IMR-90 (cell line): Measurements from ENCODE around the gene TINCR. TPM values are rescaled to one million over a fixed set of nuclear protein-coding genes. Genes with fewer than 3 reads are reported as not detected.

Source experiments
- ATAC-seq: fragments of 200-7000 bp; cut with Tn5 transposase; 2 replicates; pipeline ENCODE4 v1.9.1; 2020; ENCODE audit warnings: low read depth, mild to moderate bottlenecking, moderate library complexity
- Bru-seq: library from RNA; stranded (reverse); fragments of 400-500 nt; gene quantifications from one replicate; lab custom pipeline; 2021; lab: Mats Ljungman, UMichigan
- BruChase-seq, 2 experiments: library from RNA; stranded (reverse); fragments of 400-500 nt; gene quantifications; one replicate each; lab custom pipeline; 2021; lab: Mats Ljungman, UMichigan
- BruUV-seq: library from RNA; stranded (reverse); fragments of 400-500 nt; replicated peaks from 2 replicates; lab custom pipeline; 2021; lab: Mats Ljungman, UMichigan
- CTCF ChIA-PET: fragments of 300-600 bp; formaldehyde crosslinking; extraction: SDS; loops from one replicate; lab custom pipeline; 2021; ENCODE audit warnings: antibody characterized with exemption; lab: Yijun Ruan, JAX
- POLR2A ChIA-PET: fragments of 300-600 bp; sonication (Branson Sonifier 250); formaldehyde crosslinking; loops from one replicate; lab custom pipeline; 2022; ENCODE audit warnings: antibody characterized with exemption; ENCODE audit not compliant: unreplicated experiment; lab: Charles Lee
- DNase-seq: peaks from one replicate; pipeline ENCODE4 v3.0.0; 2013
- H2AFZ ChIP-seq: replicated peaks from 2 replicates; pipeline ENCODE3; 2013; ENCODE audit warnings: low read length, mild to moderate bottlenecking; ENCODE audit not compliant: poor library complexity
- H2AK5ac ChIP-seq: 2 replicates; pipeline ENCODE4 v1.6.1; 2013; ENCODE audit warnings: low read depth, low read length, inconsistent platforms
- H2AK9ac ChIP-seq: replicated peaks from 2 replicates; pipeline ENCODE3; 2013; ENCODE audit warnings: mild to moderate bottlenecking, low read depth, low read length, moderate library complexity; ENCODE audit not compliant: poor library complexity
- H2BK120ac ChIP-seq: 2 replicates; pipeline ENCODE4 v1.6.1; 2013; ENCODE audit warnings: low read depth, low read length, inconsistent platforms
- H2BK15ac ChIP-seq: 3 replicates; pipeline ENCODE4 v1.6.1; 2013; ENCODE audit warnings: low read depth, low read length, inconsistent platforms
- H2BK20ac ChIP-seq: 2 replicates; pipeline ENCODE4 v1.6.1; 2013; ENCODE audit warnings: low read depth, mild to moderate bottlenecking, inconsistent platforms, low read length, moderate library complexity
- H2BK5ac ChIP-seq: 2 replicates; pipeline ENCODE4 v1.6.1; 2013; ENCODE audit warnings: mild to moderate bottlenecking, low read depth, low read length, inconsistent platforms; ENCODE audit not compliant: poor library complexity, severe bottlenecking
- H3K14ac ChIP-seq: replicated peaks from 2 replicates; pipeline ENCODE4 v1.6.1; 2013; ENCODE audit warnings: low read depth, low read length, inconsistent platforms
- H3K18ac ChIP-seq: 2 replicates; pipeline ENCODE4 v1.6.1; 2013; ENCODE audit warnings: low read depth, low read length, control low read depth
- H3K23ac ChIP-seq: 2 replicates; pipeline ENCODE4 v1.6.1; 2013; ENCODE audit warnings: low read depth, low read length, inconsistent platforms
- H3K27ac ChIP-seq: 2 replicates; pipeline ENCODE4 v1.5.1; 2013; ENCODE audit warnings: mild to moderate bottlenecking, control low read depth, low read length; ENCODE audit not compliant: insufficient read depth
- H3K27me3 ChIP-seq: 2 replicates; pipeline ENCODE4 v1.6.1; 2013; ENCODE audit warnings: low read length; ENCODE audit not compliant: control insufficient read depth, insufficient read depth
- H3K36me3 ChIP-seq: 2 replicates; pipeline ENCODE4 v1.6.1; 2013; ENCODE audit warnings: low read length, mixed read lengths; ENCODE audit not compliant: control insufficient read depth, insufficient read depth
- H3K4ac ChIP-seq: 2 replicates; pipeline ENCODE4 v1.6.1; 2013; ENCODE audit warnings: low read depth, low read length, inconsistent platforms
- H3K4me1 ChIP-seq: 2 replicates; pipeline ENCODE4 v1.6.1; 2013; ENCODE audit warnings: low read length, mixed read lengths; ENCODE audit not compliant: control insufficient read depth, insufficient read depth
- H3K4me2 ChIP-seq: 2 replicates; pipeline ENCODE4 v1.6.1; 2013; ENCODE audit warnings: low read depth, mild to moderate bottlenecking, control low read depth, low read length, moderate library complexity
- H3K4me3 ChIP-seq: 2 replicates; pipeline ENCODE4 v1.5.1; 2013; ENCODE audit warnings: low read depth, mild to moderate bottlenecking, control low read depth, low read length, moderate library complexity; ENCODE audit not compliant: insufficient read depth
- H3K56ac ChIP-seq: 2 replicates; pipeline ENCODE4 v1.6.1; 2013; ENCODE audit warnings: low read length, inconsistent platforms; ENCODE audit not compliant: insufficient read depth; ENCODE audit errors: extremely low read depth
- H3K79me1 ChIP-seq, 2 experiments: 2 replicates each; pipeline ENCODE4 v1.6.1; 2013; ENCODE audit warnings: low read length in 2 of 2, inconsistent platforms in 1 of 2, low read depth in 1 of 2
- H3K9ac ChIP-seq: 2 replicates; pipeline ENCODE4 v1.6.1; 2013; ENCODE audit warnings: low read depth, low read length, control low read depth
- H3K9me1 ChIP-seq: 2 replicates; pipeline ENCODE4 v1.6.1; 2013; ENCODE audit warnings: low read length, inconsistent platforms; ENCODE audit not compliant: insufficient read depth
- H3K9me3 ChIP-seq: 2 replicates; pipeline ENCODE4 v1.6.1; 2013; ENCODE audit warnings: low read length; ENCODE audit not compliant: control insufficient read depth, insufficient read depth
- H4K20me1 ChIP-seq: 2 replicates; pipeline ENCODE4 v1.6.1; 2013; ENCODE audit warnings: low read length, inconsistent platforms; ENCODE audit not compliant: insufficient read depth
- H4K5ac ChIP-seq: 2 replicates; pipeline ENCODE4 v1.6.1; 2013; ENCODE audit warnings: mild to moderate bottlenecking, low read depth, low read length, control low read depth
- H4K8ac ChIP-seq, 2 experiments: 2 replicates each; pipeline ENCODE4 v1.6.1; 2013; ENCODE audit warnings: low read depth in 2 of 2, low read length in 2 of 2, control low read depth in 1 of 2, inconsistent platforms in 1 of 2
- H4K91ac ChIP-seq: 2 replicates; pipeline ENCODE4 v1.6.1; 2013; ENCODE audit warnings: low read depth, low read length, inconsistent platforms; ENCODE audit not compliant: insufficient read depth
- RCOR1 ChIP-seq: IDR thresholded peaks from 2 replicates; pipeline ENCODE4 v1.6.1; 2012; ENCODE audit warnings: mild to moderate bottlenecking, low read length, improper control_type of control experiment; ENCODE audit not compliant: insufficient replicate concordance
- WGBS, 2 experiments: methylation state at CpG; one replicate each; pipeline versions ENCODE4 v1.1.5 to v1.1.7; 2013; ENCODE audit warnings: missing lambda C conversion rate in 2 of 2; ENCODE audit not compliant: insufficient read length in 1 of 2; ENCODE audit errors: extremely low coverage in 2 of 2; 5-methylcytosine and 5-hydroxymethylcytosine counted together
- dilution Hi-C: fragments of 300-500 bp; cut with HindIII; formaldehyde crosslinking; loops from one replicate; pipeline ENCODE4 v1.14.3; 2018; ENCODE audit warnings: low sequenced_read_pairs; ENCODE audit not compliant: unreplicated experiment
- in situ Hi-C: fragments of 300-500 bp; cut with MboI; formaldehyde crosslinking; loops from 3 replicates; pipeline ENCODE4 v1.14.3; 2019; ENCODE audit warnings: low sequenced_read_pairs, inconsistent platforms, mixed read lengths
- intact Hi-C: fragments of 100-400 bp; cut with micrococcal nuclease; formaldehyde crosslinking; loops from 2 replicates; pipeline ENCODE4 v1.10.0; 2022
- long read RNA-seq: library from polyadenylated mRNA; unstranded; transcript quantifications from one replicate; pipeline ENCODE4 v2.0.0, GENCODE V29; 2021; ENCODE audit not compliant: unreplicated experiment
- polyA plus RNA-seq, 3 experiments: library from polyadenylated mRNA; depleted of rRNA; stranded (reverse); fragments of >200 nt; gene quantifications; 2 replicates each; pipeline ENCODE4 v1.2.3, GENCODE V29; 2012; ENCODE audit warnings: low replicate concordance in 1 of 3
- total RNA-seq: library from RNA; depleted of rRNA; stranded (reverse); fragments of >200 nt; gene quantifications from 2 replicates; pipeline ENCODE4 v1.2.3, GENCODE V29; 2012; rRNA removed
- TF ChIP-seq, protein P1 (sequence below): conservative IDR thresholded peaks from 2 replicates; pipeline ENCODE4 v1.5.1; 2012; ENCODE audit warnings: mild to moderate bottlenecking, low read depth, low read length, improper control_type of control experiment

Gene TINCR
- total RNA-seq (not detected in 2 replicates), polyA plus RNA-seq (2012; rRNA removed) (0.03 and 0.05 TPM in 2 replicates), Bru-seq, nascent RNA (percentile 33 among the genes with signal in this experiment), BruChase-seq, experiment 1, labeled RNA remaining after a 6-hour chase (percentile 38 among the genes with signal in this experiment), BruChase-seq, experiment 2, labeled RNA remaining after a 2-hour chase (percentile 41 among the genes with signal in this experiment)
- 0.03 TPM in 1 of 2 replicates, not detected in the other for polyA plus RNA-seq (2012; cell fraction: cytosol; rRNA removed)
- 0.14 and 0.30 TPM in 2 replicates for polyA plus RNA-seq (2012; cell fraction: nucleus; rRNA removed; ENCODE audit: low replicate concordance)
- long read RNA-seq: 0 reads

DNA sequence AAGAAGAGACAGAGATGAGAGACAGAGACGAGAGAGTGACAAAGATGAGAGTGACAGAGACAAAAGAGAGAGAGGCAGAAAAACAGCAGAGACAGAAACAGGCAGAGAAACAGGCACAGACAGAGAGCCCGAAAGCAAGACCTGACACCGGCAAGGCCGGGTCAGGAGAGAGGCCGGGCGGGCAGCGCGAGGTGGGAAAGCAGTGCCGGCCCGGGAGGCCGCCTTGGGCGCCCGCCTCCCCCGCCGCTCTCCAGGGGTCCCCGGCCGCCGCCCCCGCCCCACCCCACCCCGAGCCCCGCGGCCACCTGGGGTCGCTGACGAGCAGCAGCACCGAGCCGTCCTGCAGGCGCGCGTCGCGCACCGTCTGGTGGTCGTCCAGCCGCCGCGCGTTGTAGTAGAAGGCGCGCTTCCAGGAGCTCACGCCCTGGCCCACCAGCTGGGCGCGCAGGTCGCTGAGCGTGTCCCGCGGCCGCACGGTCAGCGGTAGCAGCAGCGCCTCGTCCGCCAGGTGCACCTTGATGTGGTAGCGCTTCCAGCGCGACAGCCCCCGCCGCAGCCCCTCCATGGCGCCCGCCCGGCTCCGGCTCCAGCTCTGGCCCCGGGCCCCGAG lies at the start of gene TINCR:
TINCR (minus strand) TSS at position 594 of the 610 bp plus-strand sequence.
- TF ChIP-seq, protein P1, sequence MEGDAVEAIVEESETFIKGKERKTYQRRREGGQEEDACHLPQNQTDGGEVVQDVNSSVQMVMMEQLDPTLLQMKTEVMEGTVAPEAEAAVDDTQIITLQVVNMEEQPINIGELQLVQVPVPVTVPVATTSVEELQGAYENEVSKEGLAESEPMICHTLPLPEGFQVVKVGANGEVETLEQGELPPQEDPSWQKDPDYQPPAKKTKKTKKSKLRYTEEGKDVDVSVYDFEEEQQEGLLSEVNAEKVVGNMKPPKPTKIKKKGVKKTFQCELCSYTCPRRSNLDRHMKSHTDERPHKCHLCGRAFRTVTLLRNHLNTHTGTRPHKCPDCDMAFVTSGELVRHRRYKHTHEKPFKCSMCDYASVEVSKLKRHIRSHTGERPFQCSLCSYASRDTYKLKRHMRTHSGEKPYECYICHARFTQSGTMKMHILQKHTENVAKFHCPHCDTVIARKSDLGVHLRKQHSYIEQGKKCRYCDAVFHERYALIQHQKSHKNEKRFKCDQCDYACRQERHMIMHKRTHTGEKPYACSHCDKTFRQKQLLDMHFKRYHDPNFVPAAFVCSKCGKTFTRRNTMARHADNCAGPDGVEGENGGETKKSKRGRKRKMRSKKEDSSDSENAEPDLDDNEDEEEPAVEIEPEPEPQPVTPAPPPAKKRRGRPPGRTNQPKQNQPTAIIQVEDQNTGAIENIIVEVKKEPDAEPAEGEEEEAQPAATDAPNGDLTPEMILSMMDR: 0 out of 2 replicates have a peak, but pooled peaks have one; percentile 9
- no peak for TF ChIP-seq RCOR1
- Histone ChIP-seq H3K9me1 (no peaks in the 10 kb centered on the region), H4K91ac (no peak within 1 kb of the TSS), H3K9ac (no peak within 1 kb of the TSS), H3K18ac (no peak within 1 kb of the TSS), H3K4me1 (peaks cover 2% of the 10 kb centered on the region; the same call in 1 of the 2 replicates), H3K4ac (no peak within 1 kb of the TSS), H3K9me3 (0 out of 2 replicates have a peak, but pooled peaks cover 1% of the 10 kb centered on the region), H3K23ac (no peak within 1 kb of the TSS; the same call in 1 of the 2 replicates), H3K27me3 (peaks cover 33% of the 10 kb centered on the region), H2AK9ac (no peak within 1 kb of the TSS), H3K79me1 (no peaks in the 10 kb centered on the region), H3K56ac (no peak within 1 kb of the TSS), H3K27ac (no peak within 1 kb of the TSS), H4K20me1 (no peaks in the 10 kb centered on the region), H2BK5ac (no peak within 1 kb of the TSS), H4K8ac (no peak within 1 kb of the TSS), H3K4me2 (peak within 1 kb of the TSS; percentile 40), H2BK20ac (no peak within 1 kb of the TSS), H4K5ac (no peak within 1 kb of the TSS), H2BK15ac (no peak within 1 kb of the TSS), H2AFZ (peak within 1 kb of the TSS; percentile 58), H2AK5ac (no peak within 1 kb of the TSS), H3K4me3 (peak within 1 kb of the TSS; percentile 16; the same call in 1 of the 2 replicates), H3K14ac (no peak within 1 kb of the TSS), H2BK120ac (no peak within 1 kb of the TSS), H3K36me3 (no peaks in the 10 kb centered on the region)
- ATAC-seq (peak; percentile 38; the same call in 1 of the 2 replicates), DNase-seq (no peak)
- intact Hi-C loops: no loop called here
- in situ Hi-C loops: no loop called here
- 13% methylated on average over 22 of the region's 63 CpGs; no CpG with 5 or more reads in 1 of the 2 experiments for WGBS, 2 experiments
- CTCF ChIA-PET: no interaction called here
- POLR2A ChIA-PET: no interaction called here
- dilution Hi-C loops: no loop called here
- no TSS peak for BruUV-seq
